ENCODE measurements around the gene CAVIN3.

DNA sequence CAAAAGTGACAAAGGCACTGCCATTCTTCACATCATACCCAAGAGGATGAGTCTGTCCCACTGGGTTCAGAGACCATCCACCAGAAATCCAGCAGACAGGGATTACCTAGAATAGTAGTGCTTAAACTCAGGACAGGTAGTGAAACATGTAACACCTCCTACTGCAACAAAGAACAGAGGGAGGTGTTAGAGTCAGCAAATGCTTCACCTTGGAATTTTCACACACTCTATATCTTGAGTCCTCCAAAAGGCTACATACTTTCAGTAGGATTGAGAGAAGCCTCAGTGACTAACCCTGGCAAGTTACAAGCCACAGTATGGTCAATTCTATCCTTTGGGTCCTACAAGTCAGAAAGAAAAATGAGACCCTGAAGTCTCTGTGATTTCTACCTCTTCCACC is 6.0 kb upstream of the CAVIN3 start:
- TF ChIP-seq, protein P1, sequence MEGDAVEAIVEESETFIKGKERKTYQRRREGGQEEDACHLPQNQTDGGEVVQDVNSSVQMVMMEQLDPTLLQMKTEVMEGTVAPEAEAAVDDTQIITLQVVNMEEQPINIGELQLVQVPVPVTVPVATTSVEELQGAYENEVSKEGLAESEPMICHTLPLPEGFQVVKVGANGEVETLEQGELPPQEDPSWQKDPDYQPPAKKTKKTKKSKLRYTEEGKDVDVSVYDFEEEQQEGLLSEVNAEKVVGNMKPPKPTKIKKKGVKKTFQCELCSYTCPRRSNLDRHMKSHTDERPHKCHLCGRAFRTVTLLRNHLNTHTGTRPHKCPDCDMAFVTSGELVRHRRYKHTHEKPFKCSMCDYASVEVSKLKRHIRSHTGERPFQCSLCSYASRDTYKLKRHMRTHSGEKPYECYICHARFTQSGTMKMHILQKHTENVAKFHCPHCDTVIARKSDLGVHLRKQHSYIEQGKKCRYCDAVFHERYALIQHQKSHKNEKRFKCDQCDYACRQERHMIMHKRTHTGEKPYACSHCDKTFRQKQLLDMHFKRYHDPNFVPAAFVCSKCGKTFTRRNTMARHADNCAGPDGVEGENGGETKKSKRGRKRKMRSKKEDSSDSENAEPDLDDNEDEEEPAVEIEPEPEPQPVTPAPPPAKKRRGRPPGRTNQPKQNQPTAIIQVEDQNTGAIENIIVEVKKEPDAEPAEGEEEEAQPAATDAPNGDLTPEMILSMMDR (IDR thresholded peaks at IDR 0.05) = no peak
- no peak for TF ChIP-seq EZH2 (IDR thresholded peaks at IDR 0.05; ENCODE audit: borderline replicate concordance, insufficient read depth, low read depth, low read length, poor library complexity, severe bottlenecking)
